ENCODE results near the gene COL25A1.

Gene COL25A1

GRCh38 chr4:108766058-108766457, 536.4 kb downstream of the COL25A1 start:
- no peaks in the 10 kb centered on the region for H3K36me3 ChIP-seq (ENCODE audit: insufficient read depth, insufficient read length, low read length)
- no peak overlapping the region for H3K4me3 ChIP-seq (ENCODE audit: insufficient read length, low read depth)
- no peak for TF ChIP-seq YY1 (IDR thresholded peaks at IDR 0.05; ENCODE audit: insufficient read depth, insufficient read length)
- TF ChIP-seq ZNF274 (IDR thresholded peaks at IDR 0.05; ENCODE audit: low read depth, low read length), result no peak
- no peak for TF ChIP-seq SUZ12 (IDR thresholded peaks at IDR 0.05; ENCODE audit: extremely low read depth, insufficient read depth, insufficient read length)
- H3K4me1 ChIP-seq (ENCODE audit: insufficient read depth, insufficient read length), result no peaks in the 10 kb centered on the region
- H3K9ac ChIP-seq (ENCODE audit: insufficient read length, low read depth), result no peak overlapping the region
- H3K9me3 ChIP-seq (ENCODE audit: insufficient read depth, low read length), result no peaks in the 10 kb centered on the region
- no peak for DNase-seq (ENCODE audit: low read depth, low spot score)
- H3K27me3 ChIP-seq (ENCODE audit: insufficient read depth, insufficient read length), result peaks cover 25% of the 10 kb centered on the region

GRCh38 chr4:108763986-108764385, 538.5 kb downstream of the COL25A1 start:
- DNase-seq (ENCODE audit: low read depth, low spot score), result no peak
- Histone ChIP-seq H3K4me1 (ENCODE audit: insufficient read depth, insufficient read length) (no peaks in the 10 kb centered on the region), H3K9ac (ENCODE audit: insufficient read length, low read depth) (no peak overlapping the region), H3K36me3 (ENCODE audit: insufficient read depth, insufficient read length, low read length) (no peaks in the 10 kb centered on the region), H3K9me3 (ENCODE audit: insufficient read depth, low read length) (no peaks in the 10 kb centered on the region), H3K27me3 (ENCODE audit: insufficient read depth, insufficient read length) (peaks cover 41% of the 10 kb centered on the region), H3K4me3 (ENCODE audit: insufficient read length, low read depth) (no peak overlapping the region)
- no peak for TF ChIP-seq YY1 (IDR thresholded peaks at IDR 0.05; ENCODE audit: insufficient read depth, insufficient read length)
- TF ChIP-seq ZNF274 (IDR thresholded peaks at IDR 0.05; ENCODE audit: low read depth, low read length), result no peak
- TF ChIP-seq SUZ12 (IDR thresholded peaks at IDR 0.05; ENCODE audit: extremely low read depth, insufficient read depth, insufficient read length), result no peak

- Histone ChIP-seq H3K27me3 (ENCODE audit: insufficient read depth, insufficient read length) (peaks cover 41% of the 10 kb centered on the region), H3K4me1 (ENCODE audit: insufficient read depth, insufficient read length) (no peaks in the 10 kb centered on the region), H3K4me3 (ENCODE audit: insufficient read length, low read depth) (peak overlapping the region; percentile 71), H3K36me3 (ENCODE audit: insufficient read depth, insufficient read length, low read length) (no peaks in the 10 kb centered on the region), H3K9me3 (ENCODE audit: insufficient read depth, low read length) (no peaks in the 10 kb centered on the region), H3K9ac (ENCODE audit: insufficient read length, low read depth) (peak overlapping the region; percentile 3)
- DNase-seq (ENCODE audit: low read depth, low spot score), result no peak
- no peak for TF ChIP-seq SUZ12 (IDR thresholded peaks at IDR 0.05; ENCODE audit: extremely low read depth, insufficient read depth, insufficient read length)
Measured at GRCh38 chr4:108763226-108763593, 539.2 kb downstream of the COL25A1 start.

DNA sequence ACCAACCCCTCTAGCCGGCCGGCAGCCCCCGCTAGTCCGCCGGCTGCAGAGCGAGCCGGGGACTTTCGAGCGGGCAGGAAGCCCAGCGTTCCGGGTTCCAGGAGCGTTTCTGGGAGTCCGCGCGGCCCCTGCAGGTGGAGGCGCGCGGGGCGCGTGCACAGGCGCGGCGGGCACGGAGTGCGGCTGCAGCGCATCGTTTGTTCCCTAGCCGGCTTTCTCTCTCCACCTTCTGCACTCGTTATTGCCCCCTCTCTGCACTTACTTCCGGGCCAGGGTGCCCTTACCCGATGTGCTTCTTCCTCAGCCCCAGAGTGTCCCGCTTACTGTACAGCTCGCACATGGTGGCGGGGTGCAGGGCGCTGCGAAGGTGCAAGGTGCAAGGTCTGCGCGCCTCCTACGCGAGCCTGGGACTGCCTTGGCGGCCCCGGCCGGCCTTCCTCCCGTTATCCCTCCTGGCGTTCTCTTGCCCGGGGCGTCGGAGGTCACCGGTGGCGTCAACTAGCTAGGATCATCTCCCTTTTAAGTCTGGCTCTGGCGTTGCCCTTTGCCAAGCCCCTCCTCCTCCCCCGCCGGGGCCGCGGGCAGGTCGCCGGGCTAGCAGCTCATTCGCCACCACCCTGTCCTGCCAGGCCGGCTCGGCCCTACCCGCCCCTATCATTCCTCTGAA, 539.8 kb downstream of the COL25A1 start, which contains the start of gene ETNPPL:
Gene ETNPPL (minus strand): TSS at position 495 of the 667 bp plus-strand sequence. CDS start 155 bp downstream, at position 340.
- Histone ChIP-seq H3K27me3 (ENCODE audit: insufficient read depth, insufficient read length) (peaks cover 41% of the 10 kb centered on the region), H3K36me3 (ENCODE audit: insufficient read depth, insufficient read length, low read length) (no peaks in the 10 kb centered on the region), H3K9ac (ENCODE audit: insufficient read length, low read depth) (peak within 1 kb of the TSS; percentile 61), H3K9me3 (ENCODE audit: insufficient read depth, low read length) (no peaks in the 10 kb centered on the region), H3K4me1 (ENCODE audit: insufficient read depth, insufficient read length) (no peaks in the 10 kb centered on the region), H3K4me3 (ENCODE audit: insufficient read length, low read depth) (peak within 1 kb of the TSS; percentile 71)
- no peak for TF ChIP-seq ZNF274 (IDR thresholded peaks at IDR 0.05; ENCODE audit: low read depth, low read length)
- no peak for TF ChIP-seq SUZ12 (IDR thresholded peaks at IDR 0.05; ENCODE audit: extremely low read depth, insufficient read depth, insufficient read length)
- no peak for TF ChIP-seq YY1 (IDR thresholded peaks at IDR 0.05; ENCODE audit: insufficient read depth, insufficient read length)
- peak; percentile 22 for DNase-seq (ENCODE audit: low read depth, low spot score)

All from NT2/D1 (cell line).